GM12873 (cell line): Measurements from ENCODE around the gene SLC25A30.

ENCODE experiments used
- CTCF ChIP-seq: IDR thresholded peaks from 2 replicates; pipeline ENCODE4 v1.5.1; 2012; ENCODE audit warnings: low read depth, mild to moderate bottlenecking, moderate library complexity, low read length, control low read depth; ENCODE audit not compliant: insufficient read depth; ENCODE audit errors: missing control alignments

The SLC25A30 gene

GRCh38 chr13:45451282-45451681 is 33.1 kb upstream of the SLC25A30 start:
- TF ChIP-seq CTCF = no peak

- no peak for TF ChIP-seq CTCF
These were observed 30.9 kb upstream of the SLC25A30 start for GRCh38 chr13:45448965-45449559.

GRCh38 chr13:45447050-45447661 is 29.0 kb upstream of the SLC25A30 start:
- TF ChIP-seq CTCF = no peak

GRCh38 chr13:45446181-45446580 is 28.0 kb upstream of the SLC25A30 start:
- TF ChIP-seq CTCF = no peak

GRCh38 chr13:45445053-45445452 is 26.9 kb upstream of the SLC25A30 start:
- TF ChIP-seq CTCF = no peak

- peak; percentile 50 for TF ChIP-seq CTCF
These were observed 23.5 kb upstream of the SLC25A30 start for GRCh38 chr13:45441633-45442032.

- TF ChIP-seq CTCF = no peak
These were observed 21.7 kb upstream of the SLC25A30 start for GRCh38 chr13:45439781-45440462.
